Testis (tissue), 2 donors: ENCODE results near the gene ARL5A.

Experiments used
- CTCF ChIP-seq, 3 experiments: fragments of 450-650 bp in 2 of 3; fragments of 200-600 bp in 1 of 3; sonication (generic) in 1 of 3; IDR thresholded peaks; one replicate each; pipeline ENCODE4 v1.5.1; 2016 to 2019; ENCODE audit warnings: antibody characterized with exemption in 3 of 3, mild to moderate bottlenecking in 2 of 3, moderate library complexity in 1 of 3
- POLR2A ChIP-seq: fragments of 450-650 bp; IDR thresholded peaks from one replicate; pipeline ENCODE4 v1.6.1; 2017; ENCODE audit warnings: antibody characterized with exemption, mild to moderate bottlenecking, moderate library complexity

GRCh38 chr2:151760139-151760650 is 68.0 kb downstream of the ARL5A start:
- TF ChIP-seq CTCF (IDR thresholded peaks at IDR 0.05) = no peak
- no peak for TF ChIP-seq POLR2A
